ENCODE data around the gene ATG7.
"Not testable (repeated sequence)": the region's sequence is repeated elsewhere in the genome, so short reads cannot be mapped to it uniquely, and the experiment has no call there.

Gene ATG7

DNA sequence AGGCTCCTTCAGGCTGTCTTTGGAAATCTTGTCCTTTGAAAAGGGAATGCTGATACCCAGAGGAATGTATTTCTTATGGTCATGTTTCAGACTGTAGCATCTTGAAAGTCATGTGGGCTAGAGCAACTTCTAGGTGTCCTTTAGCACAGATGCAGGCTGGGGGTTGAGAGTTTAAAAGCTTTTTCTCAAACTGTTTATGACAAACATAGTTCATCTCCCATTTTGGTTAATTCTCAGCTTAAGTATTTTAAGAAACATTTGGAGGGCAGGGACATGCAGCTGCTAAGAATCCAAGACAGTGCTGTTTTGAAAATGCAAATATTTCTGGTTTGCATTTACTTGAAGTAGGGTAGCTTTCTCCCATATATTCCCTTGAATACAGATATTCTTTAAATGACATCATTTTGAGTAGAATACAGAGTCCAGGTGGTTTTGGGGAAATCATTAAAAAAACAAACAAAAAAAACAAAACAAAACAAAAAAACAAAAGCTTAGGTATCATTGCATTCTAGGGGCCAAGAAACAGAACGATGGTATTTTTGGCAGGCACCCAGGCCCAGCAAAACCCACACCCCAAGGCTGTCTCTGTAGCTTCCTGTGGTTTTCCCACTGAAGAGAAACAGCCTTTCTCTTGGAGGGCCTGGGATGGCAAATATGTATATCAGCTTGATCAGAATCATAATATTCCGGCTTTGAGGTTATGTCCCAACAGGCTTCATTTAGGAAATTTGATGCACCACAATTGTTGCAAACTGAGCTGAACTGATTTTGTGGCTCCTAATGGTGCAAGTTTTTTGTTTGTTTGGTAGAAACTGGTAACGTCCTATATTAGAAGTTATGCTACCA, 120.0 kb downstream of the ATG7 start:
- no peak for DNase-seq

GRCh38 chr3:11392860-11393114, 120.6 kb downstream of the ATG7 start:
- no peak for DNase-seq

- DNase-seq, result no peak
These were observed 121.2 kb downstream of the ATG7 start for GRCh38 chr3:11393401-11393800.

GRCh38 chr3:11394392-11394791, 122.2 kb downstream of the ATG7 start:
- no peak for DNase-seq

GRCh38 chr3:11400213-11400612, 128.0 kb downstream of the ATG7 start:
- DNase-seq, result no peak

- no peak for DNase-seq
These were observed 129.2 kb downstream of the ATG7 start for GRCh38 chr3:11401434-11401833.

DNA sequence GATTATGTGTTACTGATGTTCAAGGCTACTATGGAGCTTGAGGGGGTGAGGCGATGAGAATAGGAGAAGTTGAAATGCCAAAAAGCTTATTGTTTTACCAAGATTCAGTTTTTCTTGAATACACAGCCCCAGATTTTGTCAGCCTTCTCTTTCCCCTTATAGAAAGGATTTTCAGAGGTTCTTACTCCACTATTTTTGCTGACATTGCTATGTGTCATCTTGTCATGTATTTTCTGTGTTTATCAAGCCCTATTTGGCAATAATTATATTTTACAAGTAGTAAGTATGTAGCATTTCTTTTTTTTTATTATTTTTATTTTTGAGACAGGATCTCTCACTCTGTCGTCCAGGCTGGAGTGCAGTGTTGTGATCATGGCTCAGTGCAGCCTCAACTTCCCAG, 133.1 kb downstream of the ATG7 start:
- no peak for DNase-seq

DNA sequence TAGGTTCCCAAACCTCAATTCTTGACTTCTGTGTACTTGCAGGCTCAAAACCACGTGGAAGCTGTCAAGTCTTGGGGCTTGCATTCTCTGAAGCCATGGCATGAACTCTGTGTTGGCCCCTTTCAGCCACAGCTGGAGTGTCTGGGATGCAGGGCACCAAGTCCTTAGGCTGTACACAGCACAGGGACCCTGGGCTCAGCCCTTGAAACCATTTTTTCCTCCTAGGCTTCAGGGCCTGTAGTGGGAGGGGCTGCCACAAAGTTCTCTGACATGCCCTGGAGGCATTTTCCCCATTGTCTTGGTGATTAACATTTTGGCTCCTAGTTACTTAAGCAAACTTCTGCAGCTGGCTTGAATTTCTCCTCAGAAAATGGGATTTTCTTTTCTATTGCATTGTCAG, 135.4 kb downstream of the ATG7 start:
- DNase-seq, result no peak

DNA sequence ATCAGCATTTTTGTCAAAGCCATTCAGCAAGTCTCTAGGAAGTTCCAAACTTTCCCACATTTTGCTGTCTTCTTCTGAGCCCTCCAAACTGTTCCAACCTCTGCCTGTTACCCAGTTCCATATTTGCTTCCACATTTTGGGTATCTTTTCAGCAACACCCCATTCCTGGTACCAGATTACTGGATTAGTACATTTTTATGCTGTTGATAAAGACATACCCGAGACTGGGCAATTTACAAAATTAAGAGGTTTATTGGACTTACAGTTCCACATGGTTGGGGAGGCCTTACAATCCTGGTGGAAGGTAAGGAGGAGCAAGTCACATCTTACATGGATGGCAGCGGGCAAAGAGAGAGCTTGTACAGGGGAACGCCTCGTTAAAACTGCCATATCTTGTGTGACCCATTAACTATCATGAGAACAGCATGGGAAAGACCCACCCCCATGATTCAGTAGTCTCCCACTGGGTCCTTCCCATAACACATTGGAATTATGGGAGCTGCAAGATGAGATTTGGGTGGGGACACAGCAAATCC, 136.2 kb downstream of the ATG7 start:
- not testable (repeated sequence) for DNase-seq

- DNase-seq, result no peak
These were observed 138.4 kb downstream of the ATG7 start for GRCh38 chr3:11410564-11410963.

DNA sequence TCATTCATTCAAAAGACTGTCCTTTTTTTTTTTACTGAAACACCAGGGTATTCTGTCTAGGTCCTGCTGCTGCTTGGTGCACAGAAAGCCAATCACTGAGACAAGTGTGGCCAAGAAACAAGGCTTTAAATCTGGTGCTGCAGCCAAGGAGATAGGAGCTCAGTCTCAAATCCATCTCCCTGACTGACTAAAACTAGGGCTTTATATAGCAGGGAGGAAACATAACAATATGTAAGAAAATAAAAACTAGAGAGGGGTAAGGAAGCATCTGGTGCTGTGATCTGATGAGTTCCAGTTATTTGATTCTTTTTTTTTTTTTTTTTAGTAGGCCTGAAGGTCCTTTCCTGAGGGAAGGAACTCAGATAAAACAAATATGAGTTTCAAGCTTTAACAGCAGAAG, 139.8 kb downstream of the ATG7 start:
- DNase-seq, result no peak

- no peak for DNase-seq
These were observed 140.9 kb downstream of the ATG7 start for GRCh38 chr3:11413071-11413470.

- no peak for DNase-seq
These were observed 142.9 kb downstream of the ATG7 start for GRCh38 chr3:11415099-11415498.

- DNase-seq, result no peak
These were observed 147.9 kb downstream of the ATG7 start for GRCh38 chr3:11420066-11420465.

- DNase-seq, result no peak
These were observed 150.1 kb downstream of the ATG7 start for GRCh38 chr3:11422291-11422690.

GRCh38 chr3:11423868-11424267, 151.7 kb downstream of the ATG7 start:
- no peak for DNase-seq

GRCh38 chr3:11424277-11424676, 152.1 kb downstream of the ATG7 start:
- no peak for DNase-seq

- DNase-seq, result no peak
These were observed 158.0 kb downstream of the ATG7 start for GRCh38 chr3:11430207-11430606.

DNA sequence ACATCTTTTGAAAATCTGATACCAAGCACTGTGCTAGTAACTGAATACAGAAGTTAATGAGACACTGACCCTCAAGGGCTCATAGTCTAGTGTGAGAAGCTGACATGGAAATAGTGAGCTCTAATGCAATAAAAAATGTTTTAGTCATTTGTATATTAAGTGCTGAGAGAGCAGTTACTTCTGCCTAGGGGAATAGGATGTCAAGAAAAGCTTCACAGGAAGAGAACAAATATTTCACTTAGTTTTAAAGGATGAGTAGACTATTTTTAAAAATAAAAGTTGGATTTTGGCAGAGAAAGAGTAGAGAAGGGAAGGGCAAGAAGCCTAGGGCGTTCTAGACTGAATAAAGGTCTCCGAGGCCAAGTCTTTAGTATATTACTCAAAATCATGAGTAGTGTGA, 158.4 kb downstream of the ATG7 start:
- DNase-seq, result no peak

DNA sequence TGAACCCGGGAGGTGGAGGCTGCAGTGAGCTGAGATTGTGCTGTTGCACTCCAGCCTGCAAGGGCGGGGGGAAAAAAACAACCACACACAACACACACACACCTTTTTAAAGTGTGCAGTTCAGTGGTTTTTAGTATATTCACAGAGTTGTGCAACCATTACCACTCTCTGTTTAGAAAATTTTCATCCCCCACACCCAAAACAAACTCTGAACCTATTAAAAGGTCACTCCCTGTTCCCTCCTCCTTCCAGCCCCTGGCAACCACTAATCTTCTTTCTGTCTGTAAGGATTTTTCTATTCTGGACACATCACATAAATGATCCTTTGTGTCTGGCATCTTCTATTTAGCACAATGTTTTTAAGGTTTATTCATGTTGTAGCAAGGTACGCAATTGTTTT, 159.1 kb downstream of the ATG7 start:
- DNase-seq, result no peak

GRCh38 chr3:11434017-11434526, 161.9 kb downstream of the ATG7 start:
- peak; percentile 81 for DNase-seq

DNA sequence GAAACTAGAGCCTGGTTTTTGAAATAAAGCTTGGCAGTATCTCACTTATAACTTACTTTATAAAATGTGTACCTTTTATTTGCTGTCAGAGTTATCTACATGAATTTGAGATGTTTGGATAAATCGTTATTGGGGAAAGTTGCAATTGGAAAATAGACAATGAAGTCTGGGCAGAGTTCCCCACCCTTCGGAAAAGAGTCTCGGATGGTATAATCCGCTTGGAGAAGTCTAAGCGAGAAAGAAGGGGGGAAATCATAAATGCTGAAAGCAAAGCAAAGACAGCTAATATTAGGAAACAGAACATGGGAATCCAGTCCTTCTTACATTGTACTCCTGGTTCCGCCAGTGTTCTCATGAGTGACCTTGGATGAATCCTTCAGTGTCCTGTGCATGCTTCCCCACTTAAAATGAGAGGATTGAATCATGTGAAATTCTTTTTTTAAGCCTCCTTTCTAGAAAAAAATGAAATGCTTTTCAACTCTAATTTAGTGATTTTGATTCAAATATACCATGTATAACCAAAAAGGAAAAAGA, 162.4 kb downstream of the ATG7 start:
- no peak for DNase-seq

- no peak for DNase-seq
These were observed 163.4 kb downstream of the ATG7 start for GRCh38 chr3:11435440-11436165.

DNA sequence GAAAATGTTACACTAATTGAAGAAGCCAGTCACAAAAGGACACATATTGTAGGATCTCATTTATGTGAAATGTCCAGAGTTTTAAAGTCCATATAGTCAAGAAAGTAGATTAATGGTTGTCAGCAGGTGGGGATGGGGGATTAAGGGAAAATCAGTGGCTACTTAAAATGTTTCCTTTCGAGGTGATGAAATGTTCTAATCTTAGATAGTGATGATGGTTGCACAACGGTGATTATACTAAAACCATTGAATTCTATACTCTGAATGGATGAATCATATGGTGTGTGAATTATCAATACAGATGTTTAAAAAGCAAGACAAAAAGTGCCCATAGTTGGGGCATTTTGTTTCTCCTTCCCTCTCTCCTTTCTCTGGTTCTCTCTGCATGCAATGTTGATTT, 164.6 kb downstream of the ATG7 start:
- no peak for DNase-seq
